Kidney epithelial cell (primary cell): ENCODE results near the gene FARP1. TPM values are rescaled to one million over a fixed set of nuclear protein-coding genes. Genes with fewer than 3 reads are reported as not detected.

Experiments
- DNase-seq: peaks from one replicate; pipeline ENCODE4 v3.0.0-alpha.2; 2010; ENCODE audit warnings: low read depth
- H3K27me3 ChIP-seq: 2 replicates; pipeline ENCODE4 v1.6.0; 2011; ENCODE audit warnings: low read length; ENCODE audit not compliant: control insufficient read depth, insufficient read depth
- H3K36me3 ChIP-seq: 2 replicates; pipeline ENCODE4 v1.5.1; 2011; ENCODE audit warnings: low read length; ENCODE audit not compliant: control insufficient read depth, insufficient read depth
- H3K4me3 ChIP-seq: 2 replicates; pipeline ENCODE4 v1.5.1; 2011; ENCODE audit warnings: low read depth, mild to moderate bottlenecking, control low read depth, low read length
- total RNA-seq: library from RNA; depleted of rRNA; stranded (reverse); fragments of >200 nt; gene quantifications from 2 replicates; pipeline ENCODE4 v1.2.3, GENCODE V29; 2015
- TF ChIP-seq, protein P1 (sequence below): IDR thresholded peaks from 2 replicates; pipeline ENCODE4 v1.5.1; 2011; ENCODE audit warnings: mild to moderate bottlenecking, moderate library complexity, low read length, control low read depth, inconsistent platforms; ENCODE audit not compliant: insufficient read depth, poor library complexity, severe bottlenecking

The FARP1 gene
- total RNA-seq, 1 donor from 2014 or later, result 135 TPM

DNA sequence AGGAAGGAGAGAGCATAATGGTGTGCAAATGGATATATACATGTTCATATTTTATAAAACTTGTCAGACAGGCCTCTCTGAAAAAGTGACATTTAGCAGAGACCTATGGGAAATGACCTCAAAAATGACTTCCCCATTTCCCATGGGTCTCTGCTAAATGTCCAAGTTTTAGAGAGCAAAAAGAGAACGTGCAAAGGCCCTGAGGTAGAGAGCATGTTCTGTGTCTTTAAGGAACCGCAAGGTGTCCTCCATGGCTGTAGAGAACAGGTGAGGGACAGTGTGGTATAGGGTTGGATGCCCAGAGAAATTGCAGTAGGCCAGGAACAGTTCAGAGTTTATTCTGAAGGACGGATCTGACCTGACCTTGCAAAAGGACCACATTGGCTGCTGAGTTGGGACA, 147.4 kb downstream of the FARP1 start:
- Histone ChIP-seq H3K36me3 (no peaks in the 10 kb centered on the region), H3K27me3 (no peaks in the 10 kb centered on the region), H3K4me3 (no peak overlapping the region)
- TF ChIP-seq, protein P1, sequence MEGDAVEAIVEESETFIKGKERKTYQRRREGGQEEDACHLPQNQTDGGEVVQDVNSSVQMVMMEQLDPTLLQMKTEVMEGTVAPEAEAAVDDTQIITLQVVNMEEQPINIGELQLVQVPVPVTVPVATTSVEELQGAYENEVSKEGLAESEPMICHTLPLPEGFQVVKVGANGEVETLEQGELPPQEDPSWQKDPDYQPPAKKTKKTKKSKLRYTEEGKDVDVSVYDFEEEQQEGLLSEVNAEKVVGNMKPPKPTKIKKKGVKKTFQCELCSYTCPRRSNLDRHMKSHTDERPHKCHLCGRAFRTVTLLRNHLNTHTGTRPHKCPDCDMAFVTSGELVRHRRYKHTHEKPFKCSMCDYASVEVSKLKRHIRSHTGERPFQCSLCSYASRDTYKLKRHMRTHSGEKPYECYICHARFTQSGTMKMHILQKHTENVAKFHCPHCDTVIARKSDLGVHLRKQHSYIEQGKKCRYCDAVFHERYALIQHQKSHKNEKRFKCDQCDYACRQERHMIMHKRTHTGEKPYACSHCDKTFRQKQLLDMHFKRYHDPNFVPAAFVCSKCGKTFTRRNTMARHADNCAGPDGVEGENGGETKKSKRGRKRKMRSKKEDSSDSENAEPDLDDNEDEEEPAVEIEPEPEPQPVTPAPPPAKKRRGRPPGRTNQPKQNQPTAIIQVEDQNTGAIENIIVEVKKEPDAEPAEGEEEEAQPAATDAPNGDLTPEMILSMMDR, result no peak
- no peak for DNase-seq

DNA sequence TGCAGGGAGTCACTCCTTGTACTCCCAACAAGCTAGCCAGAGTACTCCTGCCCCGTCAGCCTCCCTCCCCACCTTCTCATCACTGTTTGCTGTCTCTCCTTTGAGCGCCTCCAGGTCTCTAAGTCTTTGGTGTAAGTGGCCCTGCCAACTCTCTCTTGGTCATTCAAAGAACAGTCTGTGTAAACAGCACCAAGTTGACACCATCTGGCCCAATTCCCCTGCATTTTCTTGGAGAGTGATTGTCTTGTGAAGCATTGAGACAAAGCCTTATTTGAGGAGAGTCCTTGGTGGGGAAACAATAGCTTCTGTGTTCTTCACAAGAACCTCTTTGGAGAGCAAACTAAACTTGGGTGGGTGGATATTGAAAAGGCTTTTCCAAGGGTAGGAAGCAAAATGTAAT, 148.8 kb downstream of the FARP1 start:
- TF ChIP-seq, protein P1, result no peak
- H3K36me3 ChIP-seq, result no peaks in the 10 kb centered on the region
- no peak overlapping the region for H3K4me3 ChIP-seq
- no peak for DNase-seq
- no peaks in the 10 kb centered on the region for H3K27me3 ChIP-seq

DNA sequence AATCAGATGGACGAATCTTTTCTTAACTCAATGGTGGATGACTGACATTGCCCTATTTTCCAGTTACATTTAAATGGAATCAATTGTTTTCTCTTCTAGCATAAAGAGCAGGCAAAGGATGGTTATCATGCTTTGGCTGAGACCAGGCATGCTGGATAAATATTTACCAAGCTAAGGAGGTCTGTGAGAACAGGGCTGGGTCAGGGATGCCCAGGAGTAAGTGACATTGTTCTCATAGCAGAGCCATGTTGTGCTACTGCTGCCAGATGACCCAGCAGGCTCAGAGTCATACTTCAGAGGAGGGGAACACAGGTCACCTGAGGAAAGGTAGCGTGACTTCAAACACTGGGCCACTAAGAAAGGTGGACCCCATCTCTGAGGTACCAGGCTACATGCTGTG, 150.2 kb downstream of the FARP1 start:
- no peak for DNase-seq
- Histone ChIP-seq H3K4me3 (no peak overlapping the region), H3K27me3 (no peaks in the 10 kb centered on the region), H3K36me3 (no peaks in the 10 kb centered on the region)
- TF ChIP-seq, protein P1, result no peak

DNA sequence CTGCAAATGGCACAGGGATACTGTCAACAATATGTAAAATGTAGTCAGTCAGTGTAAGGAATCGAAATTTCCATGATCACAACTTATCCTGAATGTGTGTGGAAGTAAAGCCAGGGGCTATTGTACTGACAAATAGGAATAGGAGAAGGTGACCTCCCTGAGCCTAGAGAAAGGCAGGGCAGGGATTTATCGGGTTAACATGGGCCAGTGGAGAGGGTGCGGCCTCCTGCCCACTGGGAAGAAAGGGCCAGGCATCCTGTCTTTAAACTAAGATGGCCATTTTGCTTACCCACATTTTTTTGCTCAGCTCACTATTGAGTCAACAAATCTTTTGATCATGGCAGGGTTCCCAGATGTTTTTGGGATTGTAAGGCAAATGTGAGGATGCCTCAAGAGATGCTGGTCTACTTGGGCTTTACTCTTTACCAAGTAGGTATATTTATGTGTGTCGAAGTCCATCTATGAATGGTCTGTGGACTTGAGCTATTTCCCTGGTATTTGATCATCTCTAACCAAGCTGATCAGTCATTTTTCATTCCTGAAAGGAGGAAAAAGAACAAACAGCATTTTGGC, 150.8 kb downstream of the FARP1 start:
- no peaks in the 10 kb centered on the region for H3K36me3 ChIP-seq

DNA sequence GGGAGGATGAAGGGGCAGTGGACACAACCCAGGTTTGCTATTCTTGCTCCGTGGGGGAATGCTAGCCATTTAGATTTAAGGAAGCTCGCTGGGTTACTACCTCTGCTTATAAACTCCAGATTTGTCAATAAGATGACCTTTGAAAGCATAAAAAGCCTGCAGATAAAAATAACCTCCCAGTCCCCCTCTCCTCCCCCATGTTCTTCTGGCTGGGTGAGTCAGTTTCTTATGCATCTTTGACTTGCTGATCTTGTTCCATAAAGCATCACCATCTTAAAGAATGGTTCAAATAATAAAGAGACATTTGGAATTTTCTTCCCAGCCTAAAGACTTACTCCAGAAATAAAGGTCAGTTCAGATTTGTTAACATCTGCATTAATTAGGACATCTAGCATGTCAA, 152.5 kb downstream of the FARP1 start:
- no peaks in the 10 kb centered on the region for H3K27me3 ChIP-seq
- H3K36me3 ChIP-seq, result no peaks in the 10 kb centered on the region
- no peak for DNase-seq
- TF ChIP-seq, protein P1, result no peak
- H3K4me3 ChIP-seq, result no peak overlapping the region

More for the DNA sequence above, 150.8 kb downstream of the FARP1 start:
- no peak for DNase-seq
- TF ChIP-seq, protein P1, result no peak
- Histone ChIP-seq H3K27me3 (no peaks in the 10 kb centered on the region), H3K4me3 (no peak overlapping the region)

DNA sequence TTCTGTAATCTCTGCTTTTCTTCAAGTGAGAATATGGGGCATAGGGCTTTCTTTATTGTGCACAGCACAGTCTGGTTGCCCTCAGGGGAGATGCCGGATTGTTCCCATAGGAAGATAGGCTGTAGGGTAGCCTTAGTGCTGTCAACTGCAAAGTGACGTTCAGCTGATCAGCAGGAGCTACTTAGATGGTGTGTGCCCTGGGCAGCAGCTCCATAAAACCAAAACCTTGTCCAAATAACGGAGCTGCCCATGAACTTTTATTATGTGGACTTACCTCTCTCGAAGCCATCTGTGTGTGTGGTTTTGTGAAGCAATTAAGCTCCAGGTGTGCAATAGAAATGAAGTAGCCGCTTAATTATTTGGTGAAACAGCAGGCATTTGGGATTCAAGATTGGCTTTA, 154.2 kb downstream of the FARP1 start:
- no peak for DNase-seq
- TF ChIP-seq, protein P1, result no peak
- H3K27me3 ChIP-seq, result no peaks in the 10 kb centered on the region
- no peaks in the 10 kb centered on the region for H3K36me3 ChIP-seq
- no peak overlapping the region for H3K4me3 ChIP-seq
